TTC549 (cell line): ENCODE measurements around the gene PCCA.

Experiments used
- FAIRE-seq: peaks from 2 replicates; lab custom pipeline; 2012; peaks lifted over from hg19 to GRCh38; lab: Jason Lieb, UNC

Gene PCCA

GRCh38 chr13:100473087-100473486 is 384.2 kb downstream of the PCCA start:
- no peak for FAIRE-seq

- FAIRE-seq = no peak
These were observed 384.7 kb downstream of the PCCA start for GRCh38 chr13:100473501-100474044.

GRCh38 chr13:100476963-100477362 is 388.1 kb downstream of the PCCA start:
- FAIRE-seq = no peak

- no peak for FAIRE-seq
These were observed 389.4 kb downstream of the PCCA start for GRCh38 chr13:100478107-100478809.

- no peak for FAIRE-seq
These were observed 391.8 kb downstream of the PCCA start for GRCh38 chr13:100480676-100481075.

GRCh38 chr13:100483139-100483538 is 394.2 kb downstream of the PCCA start:
- no peak for FAIRE-seq

- FAIRE-seq = no peak
These were observed 395.0 kb downstream of the PCCA start for GRCh38 chr13:100483841-100484381.

- no peak for FAIRE-seq
These were observed 395.8 kb downstream of the PCCA start for GRCh38 chr13:100484702-100485101.

- FAIRE-seq = no peak
These were observed 396.4 kb downstream of the PCCA start for GRCh38 chr13:100485265-100485664.

- FAIRE-seq = no peak
These were observed 401.8 kb downstream of the PCCA start for GRCh38 chr13:100490692-100491091.

GRCh38 chr13:100491164-100491842 is 402.4 kb downstream of the PCCA start:
- FAIRE-seq = no peak

GRCh38 chr13:100493418-100493817 is 404.5 kb downstream of the PCCA start:
- FAIRE-seq = no peak

GRCh38 chr13:100495455-100495854 is 406.6 kb downstream of the PCCA start:
- FAIRE-seq = no peak

- FAIRE-seq = no peak
These were observed 408.5 kb downstream of the PCCA start for GRCh38 chr13:100497389-100497788.

- FAIRE-seq = no peak
These were observed 413.6 kb downstream of the PCCA start for GRCh38 chr13:100502446-100502845.

- no peak for FAIRE-seq
These were observed 414.7 kb downstream of the PCCA start for GRCh38 chr13:100503622-100504021.

- no peak for FAIRE-seq
These were observed 417.3 kb downstream of the PCCA start for GRCh38 chr13:100506154-100506553.

GRCh38 chr13:100506600-100507422 is 417.9 kb downstream of the PCCA start:
- FAIRE-seq = no peak

GRCh38 chr13:100508455-100508854 is 419.6 kb downstream of the PCCA start:
- FAIRE-seq = peak; percentile 83

GRCh38 chr13:100508996-100509395 is 420.1 kb downstream of the PCCA start:
- FAIRE-seq = no peak

GRCh38 chr13:100510208-100510957 is 421.5 kb downstream of the PCCA start:
- FAIRE-seq = no peak

- no peak for FAIRE-seq
These were observed 422.6 kb downstream of the PCCA start for GRCh38 chr13:100511466-100511865.
